Embryonic facial prominence (tissue), 1 donor: Measurements from ENCODE around the gene ATP6AP1.

ENCODE experiments used
- DNase-seq: peaks from one replicate; pipeline ENCODE4 v3.0.0-alpha.2; 2016; ENCODE audit errors: extremely low spot score

The ATP6AP1 gene

GRCh38 chrX:154444755-154445246 lies 16.3 kb downstream of the ATP6AP1 start:
- no peak for DNase-seq

DNA sequence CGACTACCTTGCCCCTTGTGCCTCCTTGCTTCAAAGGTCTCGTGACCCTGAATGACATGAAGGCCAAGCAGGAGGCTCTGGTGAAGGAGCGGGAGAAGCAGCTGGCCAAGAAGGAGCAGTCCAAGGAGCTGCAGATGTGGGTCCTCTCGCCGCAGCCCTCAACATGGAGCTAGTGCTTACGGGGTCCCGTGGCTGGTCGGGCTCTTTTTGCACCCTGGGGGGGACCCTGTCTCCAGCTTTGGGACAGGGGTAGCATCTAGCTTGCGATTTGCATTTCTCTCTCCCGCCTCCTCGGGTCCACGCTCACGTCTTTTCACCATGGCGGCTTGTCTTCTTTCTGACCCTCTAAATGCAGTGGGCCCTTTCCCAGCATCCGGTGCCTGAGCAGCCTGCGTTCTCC lies 17.3 kb downstream of the ATP6AP1 start:
- no peak for DNase-seq

GRCh38 chrX:154446430-154446829 lies 18.0 kb downstream of the ATP6AP1 start:
- DNase-seq, result no peak

GRCh38 chrX:154448484-154448883 lies 20.0 kb downstream of the ATP6AP1 start:
- DNase-seq, result no peak

GRCh38 chrX:154449618-154450017 lies 21.1 kb downstream of the ATP6AP1 start:
- DNase-seq, result no peak

DNA sequence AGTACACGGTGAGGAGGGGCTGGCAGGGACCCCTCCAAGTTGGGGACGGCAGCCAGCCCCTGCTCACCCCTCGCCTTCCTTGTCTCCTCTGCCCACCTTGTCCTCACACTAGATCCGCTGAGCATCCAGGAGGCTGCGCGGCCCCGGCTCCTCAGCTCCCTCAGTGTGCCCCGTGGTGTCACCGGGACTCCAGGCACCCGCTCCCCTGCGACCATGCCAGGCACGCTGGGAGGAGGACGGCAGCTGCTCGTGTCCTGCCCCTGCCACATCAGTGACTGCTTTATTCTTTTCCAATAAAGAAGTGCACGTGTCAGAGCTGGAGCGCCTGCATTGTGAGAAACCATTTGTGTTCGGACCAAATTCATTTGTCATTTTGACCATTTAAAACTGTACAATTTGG lies 21.8 kb downstream of the ATP6AP1 start:
- no peak for DNase-seq

- DNase-seq, result no peak
Measured at GRCh38 chrX:154452823-154453222, 24.3 kb downstream of the ATP6AP1 start.

DNA sequence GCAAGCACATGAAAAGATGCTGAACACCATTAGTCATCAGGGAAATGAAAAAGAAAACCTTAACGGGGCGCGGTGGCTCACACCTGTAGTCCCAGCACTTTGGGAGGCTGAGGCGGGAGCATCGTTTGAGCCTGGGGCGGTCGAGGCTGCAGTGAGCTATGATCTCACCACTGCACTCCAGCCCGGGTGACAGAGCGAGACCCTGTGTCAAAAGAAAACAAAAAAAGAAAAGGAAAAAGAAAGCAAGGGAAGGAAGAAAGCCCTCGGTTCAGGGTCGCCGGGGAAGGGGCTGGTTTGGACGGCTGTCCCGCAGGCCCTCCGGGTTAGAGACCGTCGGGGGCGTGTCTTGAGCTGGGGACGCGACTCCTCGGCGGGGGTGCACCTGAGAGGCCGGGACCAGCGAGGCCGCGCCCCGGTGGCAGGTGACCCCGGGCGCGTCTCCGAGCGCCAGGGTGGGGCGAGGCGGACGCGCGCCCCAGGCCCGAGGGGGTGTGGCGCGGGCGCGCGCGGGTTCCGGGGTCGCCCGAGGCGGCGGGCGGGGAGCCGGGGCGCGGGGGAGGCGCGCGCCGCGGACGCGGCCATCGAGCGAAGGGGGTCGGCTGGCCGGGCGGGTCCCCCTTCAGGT lies 29.1 kb downstream of the ATP6AP1 start:
- DNase-seq, result no peak

GRCh38 chrX:154458116-154458953 lies 29.9 kb downstream of the ATP6AP1 start, which contains the start of gene PLXNA3:
TSS of gene PLXNA3 (plus strand) at chrX:154458281. CDS start at chrX:154460184, 1,903 bp downstream.
- DNase-seq, result no peak

GRCh38 chrX:154458954-154459778 lies 30.7 kb downstream of the ATP6AP1 start:
- DNase-seq, result no peak

DNA sequence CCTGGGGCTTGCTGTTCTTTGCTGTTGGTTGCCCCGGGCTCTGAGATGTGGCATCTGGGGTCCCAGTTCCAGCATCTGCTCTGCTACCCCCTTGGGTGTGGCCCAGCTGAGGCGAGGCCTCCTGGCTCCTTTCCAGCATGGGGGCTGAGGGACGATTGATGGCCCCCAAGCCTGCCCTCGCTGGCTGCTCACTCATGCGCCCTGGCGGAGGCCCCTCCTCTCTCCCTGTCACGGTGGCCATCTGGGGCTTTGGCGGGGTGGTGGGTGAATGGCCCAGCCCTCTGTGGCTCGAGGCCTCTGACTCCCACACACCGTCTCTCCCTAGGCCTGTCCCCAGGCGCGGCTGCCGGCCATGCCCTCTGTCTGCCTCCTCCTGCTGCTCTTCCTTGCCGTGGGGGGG lies 31.4 kb downstream of the ATP6AP1 start:
- DNase-seq, result no peak

GRCh38 chrX:154460326-154460725 lies 31.8 kb downstream of the ATP6AP1 start:
- DNase-seq, result no peak

DNA sequence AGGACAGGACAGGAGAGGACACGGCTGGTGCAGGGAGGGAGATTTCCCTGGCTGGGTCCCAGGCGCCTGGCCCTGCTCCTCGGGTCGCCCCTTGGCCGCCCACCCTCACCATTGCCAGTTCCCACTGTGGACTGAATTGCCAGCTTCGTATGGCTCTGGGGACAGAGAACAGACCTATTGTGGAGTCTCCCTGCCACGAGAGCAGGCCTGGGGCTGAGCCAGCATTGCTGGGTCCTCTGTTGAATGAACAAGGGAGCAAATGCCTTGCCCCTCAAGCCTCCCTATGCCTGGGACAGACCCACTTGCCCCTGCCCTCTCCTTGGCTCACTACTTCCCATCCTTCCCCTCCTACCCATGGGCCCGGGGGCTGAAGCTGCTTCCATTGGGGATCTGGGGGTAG lies 33.9 kb downstream of the ATP6AP1 start:
- no peak for DNase-seq

- no peak for DNase-seq
Measured at GRCh38 chrX:154463611-154464220, 35.2 kb downstream of the ATP6AP1 start.

- no peak for DNase-seq
Measured at GRCh38 chrX:154464806-154465365, 36.4 kb downstream of the ATP6AP1 start.

DNA sequence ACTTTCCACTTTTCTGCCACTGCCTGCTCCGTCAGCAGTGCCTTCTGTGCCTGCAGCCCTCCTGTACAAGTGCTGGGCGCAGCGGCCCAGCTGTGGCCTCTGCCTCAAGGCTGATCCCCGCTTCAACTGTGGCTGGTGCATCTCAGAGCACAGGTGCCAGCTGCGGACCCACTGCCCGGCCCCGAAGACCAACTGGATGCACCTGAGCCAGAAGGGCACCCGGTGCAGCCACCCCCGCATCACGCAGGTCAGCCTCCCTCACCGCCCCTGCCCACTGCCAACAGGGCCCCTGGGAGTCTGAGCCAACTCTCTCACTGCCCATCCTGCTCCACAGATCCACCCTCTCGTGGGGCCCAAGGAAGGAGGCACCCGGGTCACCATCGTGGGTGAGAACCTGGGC lies 37.1 kb downstream of the ATP6AP1 start:
- no peak for DNase-seq

DNA sequence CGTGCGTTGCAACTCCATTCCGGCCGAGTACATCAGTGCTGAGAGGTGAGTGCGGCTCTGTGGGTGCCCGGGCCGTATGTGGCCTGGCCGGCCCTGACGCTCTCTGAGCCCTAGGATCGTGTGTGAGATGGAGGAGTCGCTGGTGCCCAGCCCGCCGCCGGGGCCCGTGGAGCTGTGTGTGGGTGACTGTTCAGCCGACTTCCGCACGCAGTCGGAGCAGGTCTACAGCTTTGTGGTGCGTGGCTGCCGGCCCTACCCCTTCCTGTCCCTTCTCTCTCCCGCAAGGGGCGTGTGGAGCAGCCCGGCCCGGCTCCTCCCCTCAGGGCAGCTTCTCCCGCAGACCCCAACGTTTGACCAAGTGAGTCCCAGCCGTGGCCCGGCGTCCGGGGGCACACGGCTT lies 37.6 kb downstream of the ATP6AP1 start:
- DNase-seq, result no peak

GRCh38 chrX:154466907-154467306 lies 38.4 kb downstream of the ATP6AP1 start:
- DNase-seq, result no peak

GRCh38 chrX:154467556-154467955 lies 39.1 kb downstream of the ATP6AP1 start:
- no peak for DNase-seq

- DNase-seq, result no peak
Measured at GRCh38 chrX:154468217-154468616, 39.7 kb downstream of the ATP6AP1 start.

GRCh38 chrX:154469114-154469513 lies 40.6 kb downstream of the ATP6AP1 start:
- no peak for DNase-seq
